Gastroesophageal sphincter (tissue), 4 donors: Measurements from ENCODE around the gene KRT23. TPM values are rescaled to one million over a fixed set of nuclear protein-coding genes. Genes with fewer than 3 reads are reported as not detected.

ENCODE experiments used
- ATAC-seq: fragments of 150-250 bp; one replicate; pipeline ENCODE4 v1.9.1; 2016; ENCODE audit warnings: mild to moderate bottlenecking, moderate library complexity
- H3K27ac ChIP-seq, 4 donors: fragments of 200-600 bp; sonication (generic) in 3 of 4; 1 replicate in 3 of 4; 2 replicates in 1 of 4; pipeline ENCODE4 v1.5.1; 2016 to 2019
- H3K27me3 ChIP-seq: fragments of 200-600 bp; sonication (generic); one replicate; pipeline ENCODE4 v1.5.1; 2019
- H3K36me3 ChIP-seq, 2 donors: fragments of 200-600 bp; sonication (generic); one replicate each; pipeline ENCODE4 v1.5.1; 2019; ENCODE audit warnings: control low read depth in 1 of 2
- H3K4me1 ChIP-seq, 3 donors: fragments of 200-600 bp; sonication (generic); 1 replicate in 2 of 3; 2 replicates in 1 of 3; pipeline ENCODE4 v1.5.1; 2016 to 2019; ENCODE audit warnings: control low read depth in 2 of 3
- H3K4me3 ChIP-seq, 2 donors: fragments of 200-600 bp; sonication (generic); one replicate each; pipeline ENCODE4 v1.5.1; 2019; ENCODE audit warnings: mild to moderate bottlenecking in 1 of 2, moderate library complexity in 1 of 2
- H3K9me3 ChIP-seq, 3 donors: fragments of 200-600 bp; sonication (generic); one replicate each; pipeline ENCODE4 v1.5.1; 2017 to 2019; ENCODE audit warnings: control low read depth in 2 of 3
- EP300 ChIP-seq: sonication (generic); formaldehyde crosslinking; IDR thresholded peaks from one replicate; pipeline ENCODE4 v1.6.1; 2017; ENCODE audit warnings: antibody characterized with exemption, mild to moderate bottlenecking
- POLR2A ChIP-seq, 2 donors: fragments of 450-650 bp; IDR thresholded peaks; one replicate each; pipeline ENCODE4 v1.6.1; 2017; ENCODE audit warnings: antibody characterized with exemption in 2 of 2, mild to moderate bottlenecking in 2 of 2, moderate library complexity in 1 of 2
- POLR2AphosphoS5 ChIP-seq: sonication (generic); formaldehyde crosslinking; IDR thresholded peaks from one replicate; pipeline ENCODE4 v1.6.1; 2017; ENCODE audit warnings: antibody characterized with exemption
- WGBS, 2 donors: methylation state at CpG; one replicate each; pipeline ENCODE4 v1.1.5; 2018; ENCODE audit warnings: low coverage in 1 of 2; 5-methylcytosine and 5-hydroxymethylcytosine counted together
- total RNA-seq, 4 donors: library from RNA; depleted of rRNA; stranded (reverse); fragments of >200 nt; gene quantifications; one replicate each; pipeline ENCODE4 v1.1.0, GENCODE V29; 2016
- TF ChIP-seq, protein P1 (sequence below), 4 experiments: fragments of 200-600 bp in 2 of 4; fragments of 450-650 bp in 2 of 4; sonication (generic) in 1 of 4; IDR thresholded peaks; one replicate each; pipeline ENCODE4 v1.5.1; 2017 to 2019; ENCODE audit warnings: antibody characterized with exemption in 4 of 4, mild to moderate bottlenecking in 2 of 4, moderate library complexity in 2 of 4

The KRT23 gene
- total RNA-seq, 4 donors from 2014 or later, result 6.1 TPM; not detected in 3

DNA sequence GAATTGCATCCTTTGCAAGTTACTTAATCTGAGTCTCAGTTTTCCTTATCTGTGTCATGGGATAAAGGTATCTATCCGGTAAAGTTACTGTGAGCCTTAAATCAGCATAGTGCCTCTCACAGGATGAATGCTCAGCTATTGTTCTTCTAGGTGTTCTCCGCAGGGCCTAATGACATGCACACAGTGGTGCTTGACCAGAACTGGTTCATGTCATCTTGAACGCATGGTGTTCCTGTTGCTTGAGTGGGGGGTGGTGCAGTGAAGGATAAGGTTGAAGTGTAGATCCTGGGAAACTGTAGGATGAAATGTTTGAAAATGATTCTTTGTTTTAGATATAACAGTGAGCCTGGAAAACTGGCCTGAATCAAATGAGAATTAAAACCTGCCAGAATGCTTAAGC, 42.7 kb upstream of the KRT23 start:
- TF ChIP-seq POLR2AphosphoS5 (no peak), POLR2A (IDR thresholded peaks at IDR 0.05) (no peak), EP300 (no peak)
- TF ChIP-seq, protein P1, sequence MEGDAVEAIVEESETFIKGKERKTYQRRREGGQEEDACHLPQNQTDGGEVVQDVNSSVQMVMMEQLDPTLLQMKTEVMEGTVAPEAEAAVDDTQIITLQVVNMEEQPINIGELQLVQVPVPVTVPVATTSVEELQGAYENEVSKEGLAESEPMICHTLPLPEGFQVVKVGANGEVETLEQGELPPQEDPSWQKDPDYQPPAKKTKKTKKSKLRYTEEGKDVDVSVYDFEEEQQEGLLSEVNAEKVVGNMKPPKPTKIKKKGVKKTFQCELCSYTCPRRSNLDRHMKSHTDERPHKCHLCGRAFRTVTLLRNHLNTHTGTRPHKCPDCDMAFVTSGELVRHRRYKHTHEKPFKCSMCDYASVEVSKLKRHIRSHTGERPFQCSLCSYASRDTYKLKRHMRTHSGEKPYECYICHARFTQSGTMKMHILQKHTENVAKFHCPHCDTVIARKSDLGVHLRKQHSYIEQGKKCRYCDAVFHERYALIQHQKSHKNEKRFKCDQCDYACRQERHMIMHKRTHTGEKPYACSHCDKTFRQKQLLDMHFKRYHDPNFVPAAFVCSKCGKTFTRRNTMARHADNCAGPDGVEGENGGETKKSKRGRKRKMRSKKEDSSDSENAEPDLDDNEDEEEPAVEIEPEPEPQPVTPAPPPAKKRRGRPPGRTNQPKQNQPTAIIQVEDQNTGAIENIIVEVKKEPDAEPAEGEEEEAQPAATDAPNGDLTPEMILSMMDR (IDR thresholded peaks at IDR 0.05), result no peak
- no peak for ATAC-seq
- H3K36me3 ChIP-seq, result no peaks in the 10 kb centered on the region
- peaks cover 0 to 8% (median 0%) of the 10 kb centered on the region in 3 donors for H3K4me1 ChIP-seq
- H3K27me3 ChIP-seq, result peaks cover 26% of the 10 kb centered on the region
- WGBS, 2 donors, result 69 to 77% methylated on average over 2 of the region's 3 CpGs
- no peak overlapping the region for H3K27ac ChIP-seq
- no peak overlapping the region for H3K4me3 ChIP-seq
- H3K9me3 ChIP-seq, result no peaks in the 10 kb centered on the region

DNA sequence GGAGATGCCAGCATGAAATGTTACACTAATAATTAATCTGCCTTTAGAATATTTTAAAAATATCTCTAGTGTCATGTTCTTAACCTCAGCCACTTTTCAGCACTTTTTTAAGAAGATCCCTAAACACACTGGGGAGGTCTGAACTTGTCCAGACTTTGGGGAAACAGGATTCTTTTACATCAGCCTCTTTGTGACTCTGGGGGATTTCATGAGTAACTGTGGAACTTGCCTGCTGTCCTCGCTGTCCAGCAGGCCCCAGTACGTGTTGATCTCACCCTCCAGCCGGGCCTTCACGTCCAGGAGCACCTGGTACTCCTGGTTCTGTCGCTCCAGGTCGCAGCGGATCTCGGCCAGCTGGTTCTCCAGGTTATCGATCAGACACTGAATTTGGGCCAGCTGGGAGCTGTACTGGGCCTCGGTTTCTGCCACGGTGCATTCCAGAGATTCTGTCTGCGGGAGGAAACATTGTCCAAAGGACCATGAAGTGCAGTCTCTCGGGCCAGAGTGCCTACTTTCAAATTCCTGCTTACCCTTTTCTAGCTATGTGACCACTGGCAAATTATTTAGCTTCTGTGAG, 41.2 kb upstream of the KRT23 start:
- 76% methylated on average over 10 of the region's 13 CpGs; no CpG with 5 or more reads in 1 of the 2 donors for WGBS, 2 donors
- Histone ChIP-seq H3K4me1 (peaks cover 0 to 8% (median 0%) of the 10 kb centered on the region in 3 donors), H3K4me3 (no peak overlapping the region), H3K36me3 (no peaks in the 10 kb centered on the region), H3K9me3 (no peaks in the 10 kb centered on the region), H3K27me3 (peaks cover 25% of the 10 kb centered on the region), H3K27ac (no peak overlapping the region)
- ATAC-seq, result no peak
- TF ChIP-seq POLR2A (IDR thresholded peaks at IDR 0.05), result no peak

DNA sequence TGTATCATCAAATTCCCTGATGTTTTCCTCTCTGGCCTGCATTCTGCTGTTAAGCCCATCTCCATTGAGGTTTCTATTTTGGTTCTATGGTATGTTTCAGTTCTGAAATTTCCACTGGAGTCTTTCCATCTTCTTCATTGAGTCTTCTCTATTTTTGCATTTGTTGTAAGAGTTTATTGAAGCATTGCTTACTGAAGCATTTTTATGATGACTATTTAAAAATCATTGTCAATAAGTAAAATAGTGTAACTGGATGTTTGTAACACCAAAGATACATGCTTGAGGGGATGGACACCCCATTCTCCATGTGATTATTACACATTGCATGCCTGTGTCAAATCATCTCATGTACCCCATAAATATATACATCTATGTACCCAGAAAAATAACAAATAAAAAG, 38.1 kb upstream of the KRT23 start:
- Histone ChIP-seq H3K36me3 (no peaks in the 10 kb centered on the region), H3K27ac (no peak overlapping the region), H3K4me1 (peaks cover 0 to 3% (median 0%) of the 10 kb centered on the region in 3 donors), H3K27me3 (peaks cover 20% of the 10 kb centered on the region), H3K4me3 (no peak overlapping the region), H3K9me3 (no peaks in the 10 kb centered on the region)
- ATAC-seq, result no peak
- TF ChIP-seq, protein P1 (IDR thresholded peaks at IDR 0.05), result no peak
- no peak for TF ChIP-seq POLR2A (IDR thresholded peaks at IDR 0.05)
- no peak for TF ChIP-seq POLR2AphosphoS5
- no peak for TF ChIP-seq EP300

DNA sequence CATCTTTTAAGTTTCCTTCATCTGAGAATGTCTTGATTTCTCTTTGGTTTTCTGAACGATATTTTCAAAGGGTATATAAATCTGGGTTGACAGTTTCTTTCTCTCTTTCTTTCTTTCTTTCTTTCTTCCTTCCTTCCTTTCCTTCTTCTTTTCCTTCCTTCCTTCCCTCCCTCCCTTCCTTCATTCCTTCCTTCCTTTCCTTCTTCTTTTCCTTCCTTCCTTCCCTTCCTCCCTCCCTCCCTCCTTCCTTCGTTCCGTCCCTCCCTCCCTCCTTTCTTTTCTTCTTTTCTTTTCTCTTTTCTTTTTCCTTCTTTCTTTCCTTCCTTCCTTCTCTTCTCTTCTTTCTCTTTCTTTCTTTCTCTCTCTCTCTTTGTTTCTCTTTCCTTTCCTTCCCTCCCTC, 36.9 kb upstream of the KRT23 start:
- H3K4me1 ChIP-seq, result no peaks in the 10 kb centered on the region
- WGBS, 2 donors, result 82 to 90% methylated on average over 1 to 3 of the region's 3 CpGs
- H3K27ac ChIP-seq, result no peak overlapping the region
- H3K27me3 ChIP-seq, result peaks cover 20% of the 10 kb centered on the region
- H3K36me3 ChIP-seq, result no peaks in the 10 kb centered on the region
- H3K9me3 ChIP-seq, result no peaks in the 10 kb centered on the region
- no peak for ATAC-seq
- no peak overlapping the region for H3K4me3 ChIP-seq
- no peak for TF ChIP-seq POLR2AphosphoS5
- no peak for TF ChIP-seq POLR2A (IDR thresholded peaks at IDR 0.05)

DNA sequence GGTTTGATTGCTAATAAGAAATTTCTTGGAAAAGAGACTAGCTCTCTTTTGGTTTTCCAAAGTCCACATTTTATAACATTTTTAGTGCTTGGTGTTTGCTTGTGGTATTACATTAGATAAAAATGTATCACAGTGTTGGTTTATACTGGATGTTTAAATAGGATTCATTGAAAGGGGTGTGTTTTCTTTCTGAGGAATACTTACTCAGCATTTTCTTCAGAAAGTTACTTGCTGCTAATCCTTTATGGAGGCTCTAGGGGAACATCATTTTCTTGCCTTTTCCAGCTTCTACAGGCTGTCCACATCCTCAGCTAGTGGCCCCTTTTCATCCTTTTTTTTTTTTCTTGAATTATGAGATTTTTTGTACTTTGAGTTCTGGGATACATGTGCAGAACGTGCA, 30.1 kb upstream of the KRT23 start:
- Histone ChIP-seq H3K9me3 (no peaks in the 10 kb centered on the region), H3K4me1 (no peaks in the 10 kb centered on the region), H3K27me3 (no peaks in the 10 kb centered on the region), H3K36me3 (no peaks in the 10 kb centered on the region), H3K27ac (no peak overlapping the region), H3K4me3 (no peak overlapping the region)
- TF ChIP-seq POLR2AphosphoS5, result no peak
- 71 to 100% methylated on average over 1 of the region's 1 CpG for WGBS, 2 donors
- ATAC-seq, result no peak

DNA sequence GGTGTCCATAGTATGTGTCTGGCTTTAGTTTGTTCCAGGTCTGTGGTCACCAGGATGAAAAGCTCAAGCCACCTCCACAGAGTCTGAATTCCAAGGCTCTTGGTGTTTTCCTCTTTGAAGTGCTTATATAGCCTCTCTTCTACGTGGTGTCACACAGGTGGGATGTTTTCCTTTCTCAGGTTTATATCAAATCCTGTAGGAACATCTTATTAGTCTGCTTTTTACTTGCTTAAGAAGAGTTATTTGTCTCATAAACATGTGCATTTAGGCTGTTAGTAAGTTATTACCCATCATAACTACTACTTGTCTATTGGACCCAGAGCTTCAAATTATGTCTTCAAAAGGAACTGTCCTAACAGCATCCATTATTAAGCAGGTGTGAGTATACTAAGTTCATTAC, 29.4 kb upstream of the KRT23 start, which contains the start of gene KRT39:
Gene KRT39, minus strand, starts transcription at position 101 of the 400 bp plus-strand sequence. Its CDS starts 92 bp downstream, at position 9.
- Histone ChIP-seq H3K4me3 (no peak within 1 kb of the TSS), H3K4me1 (no peaks in the 10 kb centered on the region), H3K36me3 (no peaks in the 10 kb centered on the region), H3K9me3 (no peaks in the 10 kb centered on the region), H3K27ac (no peak within 1 kb of the TSS), H3K27me3 (no peaks in the 10 kb centered on the region)
- 50 to 57% methylated on average over 1 of the region's 1 CpG for WGBS, 2 donors
- TF ChIP-seq, protein P1 (IDR thresholded peaks at IDR 0.05), result no peak
- TF ChIP-seq POLR2A (IDR thresholded peaks at IDR 0.05) (no peak), EP300 (no peak)
- ATAC-seq, result no peak
